ENCODE data around the gene IRF4.

DNA sequence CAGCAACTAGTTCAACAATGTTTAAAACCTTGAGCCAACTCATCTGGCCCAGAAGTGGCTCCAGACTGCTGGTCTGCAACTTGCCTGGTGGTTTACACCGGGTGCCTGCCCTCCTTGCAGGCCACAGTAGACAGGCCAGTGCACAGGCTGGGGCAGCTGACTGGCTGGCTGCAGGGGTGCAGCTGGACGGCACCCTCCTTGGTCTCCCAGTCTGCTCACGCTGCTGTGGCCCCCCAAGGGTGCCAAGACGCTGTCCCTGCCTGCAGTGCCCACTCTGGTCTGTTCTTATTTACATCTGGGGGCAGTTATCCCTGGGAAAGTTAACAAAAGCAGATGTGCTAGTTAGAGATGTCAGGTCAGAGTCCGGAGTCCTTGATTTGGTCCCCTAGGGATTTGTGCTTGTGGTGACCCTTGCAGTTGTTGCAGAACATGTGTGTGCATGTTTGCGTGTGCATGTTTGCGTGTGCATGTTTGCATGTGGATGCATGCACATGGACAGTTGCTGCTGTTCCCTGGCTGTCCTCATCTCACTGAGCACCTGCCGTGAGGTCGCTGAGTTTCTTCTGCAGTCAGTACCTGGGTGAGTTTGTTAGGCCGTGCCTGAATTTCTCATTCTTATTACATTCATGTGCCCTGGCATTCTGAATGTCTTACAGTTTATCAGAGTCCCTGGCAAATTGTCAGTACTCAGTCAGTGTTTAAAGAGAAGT, 48.2 kb upstream of the IRF4 start:
- TF ChIP-seq CTCF (IDR thresholded peaks at IDR 0.05) (no peak), REST (IDR thresholded peaks at IDR 0.05; ENCODE audit: insufficient read depth in 1 of 2, low read depth in 2 of 2, low read length in 1 of 2) (no peak)

All from Panc1 (cell line).